ENCODE data around the gene RFLNA. TPM values are rescaled to one million over a fixed set of nuclear protein-coding genes. Genes with fewer than 3 reads are reported as not detected.

The RFLNA gene
- total and polyA plus RNA-seq, 2 experiments from 2014 or later, result 3.9 to 20.4 TPM

GRCh38 chr12:124306686-124307555, 12.0 kb downstream of the RFLNA start:
- no peak overlapping the region for H3K4me2 ChIP-seq
- H4K20me1 ChIP-seq (replicated peaks; ENCODE audit: insufficient read depth), result no peaks in the 10 kb centered on the region
- Mint-ChIP-seq H3K27ac (no peak overlapping the region), H3K27me3 (ENCODE audit: insufficient read depth, low read depth, poor library complexity) (peaks cover 9% of the 10 kb centered on the region), H3K9me3 (no peaks in the 10 kb centered on the region), H3K4me1 (0 out of 3 replicates have a peak, but pooled peaks cover 4% of the 10 kb centered on the region), H3K36me3 (ENCODE audit: low read depth) (peaks cover 6% of the 10 kb centered on the region; the same call in 2 of the 3 replicates), H3K4me3 (no peak overlapping the region)
- no peaks in the 10 kb centered on the region for H3K9me2 ChIP-seq (ENCODE audit: insufficient read depth)
- H3K27me3 ChIP-seq (ENCODE audit: insufficient read depth), result no peaks in the 10 kb centered on the region
- no peak overlapping the region for H3K4me3 ChIP-seq
- no peak overlapping the region for H2AFZ ChIP-seq
- no peaks in the 10 kb centered on the region for H3K4me1 ChIP-seq (ENCODE audit: insufficient read depth)
- DNase-seq (ENCODE audit: low spot score) (no peak), ATAC-seq (no peak)
- no peak for TF ChIP-seq CREB1 (CRISPR knock-in tag; IDR thresholded peaks at IDR 0.05; ENCODE audit: low read depth)
- TF ChIP-seq POLR2AphosphoS5 (IDR thresholded peaks at IDR 0.05; ENCODE audit: low read depth), result no peak
- TF ChIP-seq NANOG (IDR thresholded peaks at IDR 0.05; ENCODE audit: borderline replicate concordance), result no peak
- TF ChIP-seq EZH2phosphoT487 (IDR thresholded peaks at IDR 0.05; ENCODE audit: unreplicated experiment), result no peak
- TF ChIP-seq ZNF114 (CRISPR knock-in tag; IDR thresholded peaks at IDR 0.05), result no peak
- no peak for TF ChIP-seq CTCF (conservative IDR thresholded peaks at IDR 0.05; ENCODE audit: low read depth in 2 of 2)
- TF ChIP-seq ZNF462 (CRISPR knock-in tag; IDR thresholded peaks at IDR 0.05), result no peak
- TF ChIP-seq STAT1 (IDR thresholded peaks at IDR 0.05; ENCODE audit: unreplicated experiment), result no peak
- TF ChIP-seq ETS1 (IDR thresholded peaks at IDR 0.05), result no peak
- TF ChIP-seq ZNF331 (CRISPR knock-in tag; IDR thresholded peaks at IDR 0.05; ENCODE audit: low read depth), result no peak
- no peaks in the 10 kb centered on the region for H3K36me3 ChIP-seq (ENCODE audit: insufficient read depth)
- H3F3A ChIP-seq (replicated peaks; ENCODE audit: low read depth), result no peaks in the 10 kb centered on the region
- peaks cover 7% of the 10 kb centered on the region; the same call in 1 of the 2 replicates for H3K79me2 ChIP-seq (replicated peaks; ENCODE audit: insufficient read depth)
- H3K27ac ChIP-seq (ENCODE audit: low read depth), result no peak overlapping the region

Measured in GM23338 (cell line).